MCF 10A (cell line): ENCODE results near the gene NXPH1. TPM values are rescaled to one million over a fixed set of nuclear protein-coding genes. Genes with fewer than 3 reads are reported as not detected.

Experiments
- BruUV-seq: library from RNA; stranded (reverse); fragments of 400-500 nt; replicated peaks from 2 replicates; lab custom pipeline; 2021; lab: Mats Ljungman, UMichigan
- CTCF ChIA-PET: fragments of 300-600 bp; sonication (Branson Sonifier 250); formaldehyde crosslinking; extraction: SDS; loops from one replicate; lab custom pipeline; 2021; ENCODE audit warnings: antibody characterized with exemption, inconsistent platforms; lab: Yijun Ruan, JAX
- POLR2A ChIA-PET: fragments of 300-600, 350-650 bp; sonication (Branson Sonifier 250); formaldehyde crosslinking; extraction: SDS; loops from one replicate; lab custom pipeline; 2020; ENCODE audit warnings: antibody characterized with exemption, inconsistent platforms; lab: Yijun Ruan, JAX
- DNase-seq: peaks from one replicate; pipeline ENCODE4 v3.0.0-alpha.2; 2018; ENCODE audit not compliant: unreplicated experiment
- H3K27ac Mint-ChIP-seq: one replicate; pipeline ENCODE4 v1.8.0; 2022; ENCODE audit warnings: mild to moderate bottlenecking, low read depth, mixed read lengths; ENCODE audit not compliant: unreplicated experiment
- H3K27me3 Mint-ChIP-seq: one replicate; pipeline ENCODE4 v1.8.0; 2022; ENCODE audit warnings: mixed read lengths; ENCODE audit not compliant: insufficient read depth, unreplicated experiment
- H3K36me3 Mint-ChIP-seq: one replicate; pipeline ENCODE4 v1.8.0; 2022; ENCODE audit warnings: mild to moderate bottlenecking, moderate library complexity, mixed read lengths; ENCODE audit not compliant: insufficient read depth, unreplicated experiment
- H3K4me1 Mint-ChIP-seq: one replicate; pipeline ENCODE4 v1.8.0; 2022; ENCODE audit warnings: mixed read lengths; ENCODE audit not compliant: insufficient read depth, unreplicated experiment
- H3K4me3 Mint-ChIP-seq: one replicate; pipeline ENCODE4 v1.8.0; 2022; ENCODE audit warnings: mild to moderate bottlenecking, moderate library complexity, mixed read lengths; ENCODE audit not compliant: unreplicated experiment
- H3K9me3 Mint-ChIP-seq: one replicate; pipeline ENCODE4 v1.8.0; 2022; ENCODE audit warnings: mixed read lengths; ENCODE audit not compliant: unreplicated experiment
- intact Hi-C: fragments of 100-400 bp; cut with micrococcal nuclease; formaldehyde crosslinking; loops from 2 replicates; pipeline ENCODE4 v1.14.1; 2022
- total RNA-seq: library from RNA; stranded (reverse); gene quantifications from 2 replicates; pipeline ENCODE4 v1.2.3, GENCODE V29; 2022
- TF ChIP-seq, protein P1 (sequence below): fragments of 200-600 bp; IDR thresholded peaks from one replicate; pipeline ENCODE4 v1.8.0; 2022; ENCODE audit warnings: antibody characterized with exemption, mild to moderate bottlenecking; ENCODE audit not compliant: unreplicated experiment

Gene NXPH1
- total RNA-seq, 1 experiment from 2014 or later, result not detected

DNA sequence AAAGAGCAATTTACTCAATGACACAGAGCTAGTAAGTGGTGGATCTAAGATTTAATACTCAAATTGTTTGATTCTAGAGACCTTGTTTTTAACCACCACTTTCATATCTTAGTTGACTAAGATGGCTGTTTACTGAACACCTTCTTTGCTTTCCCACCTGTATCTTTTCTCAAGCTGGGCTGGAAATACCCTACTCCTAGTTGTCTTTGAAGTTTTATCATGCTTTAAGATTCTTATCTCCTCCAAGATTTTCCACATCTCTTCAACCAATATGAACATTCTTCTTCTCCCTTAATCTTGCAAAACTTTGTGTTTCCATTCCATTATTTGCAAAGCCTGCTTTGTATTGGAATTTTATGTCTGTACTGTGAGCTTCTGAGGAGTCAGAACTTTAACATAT is 157.9 kb downstream of the NXPH1 start:
- CTCF ChIA-PET, result no interaction called here
- TF ChIP-seq, protein P1, sequence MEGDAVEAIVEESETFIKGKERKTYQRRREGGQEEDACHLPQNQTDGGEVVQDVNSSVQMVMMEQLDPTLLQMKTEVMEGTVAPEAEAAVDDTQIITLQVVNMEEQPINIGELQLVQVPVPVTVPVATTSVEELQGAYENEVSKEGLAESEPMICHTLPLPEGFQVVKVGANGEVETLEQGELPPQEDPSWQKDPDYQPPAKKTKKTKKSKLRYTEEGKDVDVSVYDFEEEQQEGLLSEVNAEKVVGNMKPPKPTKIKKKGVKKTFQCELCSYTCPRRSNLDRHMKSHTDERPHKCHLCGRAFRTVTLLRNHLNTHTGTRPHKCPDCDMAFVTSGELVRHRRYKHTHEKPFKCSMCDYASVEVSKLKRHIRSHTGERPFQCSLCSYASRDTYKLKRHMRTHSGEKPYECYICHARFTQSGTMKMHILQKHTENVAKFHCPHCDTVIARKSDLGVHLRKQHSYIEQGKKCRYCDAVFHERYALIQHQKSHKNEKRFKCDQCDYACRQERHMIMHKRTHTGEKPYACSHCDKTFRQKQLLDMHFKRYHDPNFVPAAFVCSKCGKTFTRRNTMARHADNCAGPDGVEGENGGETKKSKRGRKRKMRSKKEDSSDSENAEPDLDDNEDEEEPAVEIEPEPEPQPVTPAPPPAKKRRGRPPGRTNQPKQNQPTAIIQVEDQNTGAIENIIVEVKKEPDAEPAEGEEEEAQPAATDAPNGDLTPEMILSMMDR, result no peak
- Mint-ChIP-seq H3K27me3 (peaks cover 65% of the 10 kb centered on the region), H3K27ac (no peak overlapping the region), H3K36me3 (no peaks in the 10 kb centered on the region), H3K9me3 (no peaks in the 10 kb centered on the region), H3K4me1 (no peaks in the 10 kb centered on the region), H3K4me3 (no peak overlapping the region)
- no peak for DNase-seq
- POLR2A ChIA-PET, result no interaction called here
- BruUV-seq, result no TSS peak
- intact Hi-C loops, result no loop called here

- TF ChIP-seq, protein P1, result no peak
- no peaks in the 10 kb centered on the region for H3K36me3 Mint-ChIP-seq
- no peak overlapping the region for H3K27ac Mint-ChIP-seq
- ChIA-PET POLR2A (no interaction called here), CTCF (no interaction called here)
- intact Hi-C loops, result no loop called here
- no peak for DNase-seq
- peaks cover 66% of the 10 kb centered on the region for H3K27me3 Mint-ChIP-seq
- no TSS peak for BruUV-seq
- H3K4me3 Mint-ChIP-seq, result no peak overlapping the region
- H3K9me3 Mint-ChIP-seq, result no peaks in the 10 kb centered on the region
- no peaks in the 10 kb centered on the region for H3K4me1 Mint-ChIP-seq
These were observed 158.8 kb downstream of the NXPH1 start for GRCh38 chr7:8592167-8592566.

DNA sequence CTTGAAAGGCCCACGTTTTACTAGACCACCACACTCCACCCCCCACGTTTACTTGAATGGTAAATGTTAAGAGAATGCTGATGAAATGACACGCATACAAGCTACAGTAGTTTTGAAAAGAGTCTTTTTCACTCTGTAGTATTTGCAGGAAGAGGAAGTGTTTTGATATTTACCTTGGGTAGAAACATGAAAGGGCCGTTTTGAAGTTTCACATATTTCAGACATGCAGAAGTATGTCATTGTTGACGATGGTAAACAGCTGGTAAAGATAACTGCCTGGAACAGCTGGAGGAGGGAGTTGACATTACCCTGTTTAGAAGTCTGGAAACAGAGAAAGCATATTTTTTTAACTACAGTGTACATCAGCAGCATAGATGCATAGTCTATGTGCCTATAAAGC is 160.7 kb downstream of the NXPH1 start:
- H3K27ac Mint-ChIP-seq, result no peak overlapping the region
- no TSS peak for BruUV-seq
- H3K36me3 Mint-ChIP-seq, result no peaks in the 10 kb centered on the region
- ChIA-PET CTCF (interaction anchor here (0.6 kb wide), 2 partner anchors 154 to 437 kb away, joined by 3 read pairs; no protein-coding TSS in a partner anchor), POLR2A (no interaction called here)
- TF ChIP-seq, protein P1, result no peak
- DNase-seq, result no peak
- intact Hi-C loops, result no loop called here
- no peaks in the 10 kb centered on the region for H3K4me1 Mint-ChIP-seq
- no peaks in the 10 kb centered on the region for H3K9me3 Mint-ChIP-seq
- no peak overlapping the region for H3K4me3 Mint-ChIP-seq
- H3K27me3 Mint-ChIP-seq, result peaks cover 68% of the 10 kb centered on the region

DNA sequence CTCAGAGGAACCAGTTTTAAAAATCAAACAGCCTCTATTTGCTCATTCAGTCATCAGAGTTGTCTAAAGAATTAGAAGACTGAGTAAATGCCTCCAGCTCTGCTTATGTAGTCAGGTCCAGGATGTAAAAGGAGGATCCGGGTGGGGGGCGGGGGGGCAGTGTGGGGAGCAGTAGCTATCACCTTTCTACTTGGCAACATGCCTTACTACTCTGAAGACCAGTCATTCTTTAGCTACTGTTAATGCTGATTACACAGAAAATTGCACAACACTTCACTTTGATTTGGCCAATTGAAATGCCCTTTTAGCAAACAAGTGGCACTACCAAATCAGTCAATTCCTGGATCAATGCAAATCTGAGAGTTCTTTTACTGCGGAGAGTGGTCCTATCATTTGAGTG is 164.2 kb downstream of the NXPH1 start:
- ChIA-PET POLR2A (no interaction called here), CTCF (interaction anchor here (0.8 kb wide), 1 partner anchor 272 kb away, joined by 3 read pairs; no protein-coding TSS in a partner anchor)
- H3K36me3 Mint-ChIP-seq, result no peaks in the 10 kb centered on the region
- no peak for DNase-seq
- no peak overlapping the region for H3K27ac Mint-ChIP-seq
- intact Hi-C loops, result no loop called here
- no peaks in the 10 kb centered on the region for H3K4me1 Mint-ChIP-seq
- H3K9me3 Mint-ChIP-seq, result no peaks in the 10 kb centered on the region
- H3K4me3 Mint-ChIP-seq, result no peak overlapping the region
- peaks cover 62% of the 10 kb centered on the region for H3K27me3 Mint-ChIP-seq
- TF ChIP-seq, protein P1, result no peak
- no TSS peak for BruUV-seq
